GM12878 (cell line): ENCODE data around the gene GFAP. TPM values are rescaled to one million over a fixed set of nuclear protein-coding genes. Genes with fewer than 3 reads are reported as not detected.

Source experiments
- ATF3 ChIP-seq: IDR thresholded peaks from 2 replicates; pipeline ENCODE4 v1.6.1; 2011; ENCODE audit warnings: low read depth, mild to moderate bottlenecking, low read length, moderate library complexity, borderline replicate concordance; ENCODE audit errors: extremely low read depth
- BCL11A ChIP-seq: IDR thresholded peaks from 2 replicates; pipeline ENCODE4 v1.6.1; 2011; ENCODE audit warnings: low read depth, low read length
- BMI1 ChIP-seq: fragments of 450-650 bp; IDR thresholded peaks from 2 replicates; pipeline ENCODE4 v1.6.1; 2016; ENCODE audit warnings: mild to moderate bottlenecking, moderate library complexity, borderline replicate concordance
- CHD2 ChIP-seq: IDR thresholded peaks from 2 replicates; pipeline ENCODE4 v1.6.1; 2011; ENCODE audit warnings: low read depth, low read length, improper control_type of control experiment, borderline replicate concordance
- EP300 ChIP-seq, 2 experiments: fragments of 150-350 bp in 1 of 2; IDR thresholded peaks; 2 replicates each; pipeline ENCODE4 v1.6.1; 2011 to 2012; ENCODE audit warnings: low read depth in 2 of 2, low read length in 2 of 2, borderline replicate concordance in 1 of 2, improper control_type of control experiment in 1 of 2, inconsistent platforms in 1 of 2; ENCODE audit not compliant: control insufficient read depth in 1 of 2
- ESRRA ChIP-seq: IDR thresholded peaks from 2 replicates; pipeline ENCODE4 v1.6.1; 2012; ENCODE audit warnings: mild to moderate bottlenecking, low read length, improper control_type of control experiment
- FOXM1 ChIP-seq: IDR thresholded peaks from 2 replicates; pipeline ENCODE4 v1.6.1; 2012; ENCODE audit warnings: low read depth, mild to moderate bottlenecking, inconsistent platforms, low read length, moderate library complexity
- HDAC6 ChIP-seq: fragments of 200-600 bp; sonication (generic); IDR thresholded peaks from one replicate; pipeline ENCODE4 v1.8.0; 2017; ENCODE audit warnings: antibody characterized with exemption; ENCODE audit not compliant: unreplicated experiment
- IKZF2 ChIP-seq, 2 experiments: fragments of 450-650 bp; IDR thresholded peaks; 2 replicates each; pipeline ENCODE4 v1.6.1; 2017; ENCODE audit warnings: mild to moderate bottlenecking in 2 of 2, moderate library complexity in 2 of 2
- NKRF ChIP-seq: fragments of 450-650 bp; conservative IDR thresholded peaks from 2 replicates; pipeline ENCODE4 v1.6.1; 2017; ENCODE audit warnings: mild to moderate bottlenecking, moderate library complexity
- NR2C1 ChIP-seq: fragments of 450-650 bp; IDR thresholded peaks from 2 replicates; pipeline ENCODE4 v1.6.1; 2017; ENCODE audit warnings: antibody characterized with exemption, mild to moderate bottlenecking, moderate library complexity
- RAD51 ChIP-seq: fragments of 450-650 bp; IDR thresholded peaks from 2 replicates; pipeline ENCODE4 v1.6.1; 2016; ENCODE audit warnings: moderate library complexity, mild to moderate bottlenecking, inconsistent platforms
- RBBP5 ChIP-seq: fragments of 200-600 bp; sonication (generic); conservative IDR thresholded peaks from 2 replicates; pipeline ENCODE4 v1.6.1; 2016
- RELA ChIP-seq: fragments of 450-650 bp; IDR thresholded peaks from 2 replicates; pipeline ENCODE4 v1.8.0; 2014; ENCODE audit warnings: borderline replicate concordance; ENCODE audit not compliant: partially characterized antibody
- RFX5 ChIP-seq: IDR thresholded peaks from 2 replicates; pipeline ENCODE4 v1.6.1; 2011; ENCODE audit warnings: low read depth, low read length, improper control_type of control experiment
- SIX5 ChIP-seq: IDR thresholded peaks from 2 replicates; pipeline ENCODE4 v1.6.1; 2011; ENCODE audit warnings: mild to moderate bottlenecking, low read depth, low read length, moderate library complexity; ENCODE audit not compliant: severe bottlenecking
- SP1 ChIP-seq: IDR thresholded peaks from one replicate; pipeline ENCODE4 v1.6.1; 2011; ENCODE audit warnings: low read depth, low read length
- SUZ12 ChIP-seq: fragments of 200-600 bp; sonication (generic); IDR thresholded peaks from one replicate; pipeline ENCODE4 v1.6.1; 2018; ENCODE audit warnings: antibody characterized with exemption, mild to moderate bottlenecking; ENCODE audit not compliant: unreplicated experiment
- TCF3 ChIP-seq: IDR thresholded peaks from 2 replicates; pipeline ENCODE4 v1.6.1; 2012; ENCODE audit warnings: low read depth, mild to moderate bottlenecking, low read length, borderline replicate concordance; ENCODE audit not compliant: insufficient read depth
- YBX1 ChIP-seq: fragments of 450-650 bp; IDR thresholded peaks from 2 replicates; pipeline ENCODE4 v1.6.1; 2016; ENCODE audit warnings: antibody characterized with exemption
- ZNF217 ChIP-seq: fragments of 450-650 bp; IDR thresholded peaks from 2 replicates; pipeline ENCODE4 v1.6.1; 2017; ENCODE audit warnings: antibody characterized with exemption, mild to moderate bottlenecking
- polyA plus RNA-seq, 11 experiments: library from polyadenylated mRNA; depleted of rRNA in 4 of 11; unstranded in 6 of 11; stranded (reverse) in 5 of 11; fragments of >200 nt; fragmentation: Nextera tagmentation in 4 of 11; fragmentation: Illumina TruSeq in 1 of 11; extraction: Ambion mirVana in 4 of 11; extraction: Trizol in 1 of 11; gene quantifications; 1 replicate in 1 of 11; 2 replicates in 10 of 11; pipeline versions ENCODE4 v1.2.1 to v1.2.3, GENCODE V29; 2011 to 2016; ENCODE audit warnings: inconsistent platforms in 2 of 11, missing spikeins in 2 of 11, low read depth in 1 of 11
- total RNA-seq, 4 experiments: library from RNA; depleted of rRNA in 3 of 4; stranded (reverse); fragments of >200 nt in 3 of 4; fragmentation: Illumina TruSeq in 1 of 4; extraction: Trizol in 1 of 4; gene quantifications; 2 replicates each; pipeline versions ENCODE4 v1.2.1 to v1.2.3, GENCODE V29; 2013 to 2021
- TF ChIP-seq, protein P1 (sequence below): fragments of 450-650 bp; formaldehyde crosslinking; IDR thresholded peaks from 2 replicates; pipeline ENCODE4 v1.5.0; 2022; ENCODE audit warnings: mild to moderate bottlenecking, missing genetic modification characterization
- TF ChIP-seq, protein P2 (sequence below): IDR thresholded peaks from 2 replicates; pipeline ENCODE4 v1.6.1; 2012; ENCODE audit warnings: low read depth, low read length, improper control_type of control experiment
- TF ChIP-seq, protein P3 (sequence below): IDR thresholded peaks from 2 replicates; pipeline ENCODE4 v1.6.1; 2011; ENCODE audit warnings: borderline replicate concordance, low read depth, mild to moderate bottlenecking, moderate library complexity, mixed read lengths, low read length; ENCODE audit not compliant: insufficient read depth; ENCODE audit errors: extremely low read length

GFAP gene
- total and polyA plus RNA-seq, 10 of the 15 experiments (the other 5 are each of a cell fraction or from before 2014, with no cell fraction given) = 0.04 to 0.25 TPM; not detected in 8

DNA sequence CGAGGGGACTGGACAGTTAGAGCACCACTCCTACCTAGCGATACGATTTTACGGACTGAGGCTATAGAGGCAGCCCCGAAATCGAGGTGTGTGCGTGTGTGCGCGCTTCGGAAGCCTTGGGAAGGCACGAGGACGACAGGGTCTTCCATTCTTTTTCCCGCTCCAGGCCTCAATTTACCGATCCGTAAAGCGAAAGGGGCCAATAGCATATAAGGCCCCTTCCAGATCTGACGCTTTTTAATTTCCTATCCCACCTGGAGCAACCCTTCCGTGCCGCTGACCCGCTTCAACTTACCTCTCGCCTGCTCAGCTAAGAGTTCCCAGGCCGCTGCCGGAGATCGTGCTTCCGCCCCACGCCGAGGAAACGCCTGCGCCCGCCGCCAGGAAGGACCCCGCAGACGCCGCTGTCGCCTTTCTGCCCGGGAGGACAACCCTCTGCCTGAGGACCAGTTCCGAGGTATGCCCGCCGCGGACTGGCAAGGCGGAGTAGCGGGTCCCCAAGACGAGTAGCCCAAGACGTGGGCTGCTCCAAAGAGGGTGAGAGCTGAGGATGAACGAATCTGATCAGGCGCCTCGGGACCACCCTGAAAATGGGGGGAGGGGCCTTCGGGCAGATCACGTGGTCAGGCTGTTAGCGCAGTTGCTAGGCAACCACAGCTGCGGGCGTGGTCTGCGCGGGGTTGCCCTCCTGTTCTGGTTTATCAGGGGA lies 16.1 kb downstream of the GFAP start, which contains the start of gene EFTUD2 (continued):
- peak; percentile 100 for TF ChIP-seq BMI1
- peak in 1 of 2 experiments; percentile 20; a peak in 1 of 4 replicates for TF ChIP-seq EP300 (IDR thresholded peaks at IDR 0.05; ENCODE audit: borderline replicate concordance in 1 of 2, control insufficient read depth in 1 of 2, low read depth in 2 of 2, low read length in 2 of 2)
- no peak for TF ChIP-seq BCL11A
- peak; percentile 94 for TF ChIP-seq RELA
- TF ChIP-seq RFX5 = peak; percentile 13; the same call in 1 of the 2 replicates
- TF ChIP-seq SP1 = peak; percentile 12
- TF ChIP-seq, protein P1, sequence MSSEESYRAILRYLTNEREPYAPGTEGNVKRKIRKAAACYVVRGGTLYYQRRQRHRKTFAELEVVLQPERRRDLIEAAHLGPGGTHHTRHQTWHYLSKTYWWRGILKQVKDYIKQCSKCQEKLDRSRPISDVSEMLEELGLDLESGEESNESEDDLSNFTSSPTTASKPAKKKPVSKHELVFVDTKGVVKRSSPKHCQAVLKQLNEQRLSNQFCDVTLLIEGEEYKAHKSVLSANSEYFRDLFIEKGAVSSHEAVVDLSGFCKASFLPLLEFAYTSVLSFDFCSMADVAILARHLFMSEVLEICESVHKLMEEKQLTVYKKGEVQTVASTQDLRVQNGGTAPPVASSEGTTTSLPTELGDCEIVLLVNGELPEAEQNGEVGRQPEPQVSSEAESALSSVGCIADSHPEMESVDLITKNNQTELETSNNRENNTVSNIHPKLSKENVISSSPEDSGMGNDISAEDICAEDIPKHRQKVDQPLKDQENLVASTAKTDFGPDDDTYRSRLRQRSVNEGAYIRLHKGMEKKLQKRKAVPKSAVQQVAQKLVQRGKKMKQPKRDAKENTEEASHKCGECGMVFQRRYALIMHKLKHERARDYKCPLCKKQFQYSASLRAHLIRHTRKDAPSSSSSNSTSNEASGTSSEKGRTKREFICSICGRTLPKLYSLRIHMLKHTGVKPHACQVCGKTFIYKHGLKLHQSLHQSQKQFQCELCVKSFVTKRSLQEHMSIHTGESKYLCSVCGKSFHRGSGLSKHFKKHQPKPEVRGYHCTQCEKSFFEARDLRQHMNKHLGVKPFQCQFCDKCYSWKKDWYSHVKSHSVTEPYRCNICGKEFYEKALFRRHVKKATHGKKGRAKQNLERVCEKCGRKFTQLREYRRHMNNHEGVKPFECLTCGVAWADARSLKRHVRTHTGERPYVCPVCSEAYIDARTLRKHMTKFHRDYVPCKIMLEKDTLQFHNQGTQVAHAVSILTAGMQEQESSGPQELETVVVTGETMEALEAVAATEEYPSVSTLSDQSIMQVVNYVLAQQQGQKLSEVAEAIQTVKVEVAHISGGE (CRISPR knock-in tag) = peak; percentile 67
- TF ChIP-seq ESRRA = peak; percentile 71; the same call in 1 of the 2 replicates
- peak; percentile 8 to 47; a peak in 1 of 4 replicates for TF ChIP-seq IKZF2 (IDR thresholded peaks at IDR 0.05)
- TF ChIP-seq, protein P2, sequence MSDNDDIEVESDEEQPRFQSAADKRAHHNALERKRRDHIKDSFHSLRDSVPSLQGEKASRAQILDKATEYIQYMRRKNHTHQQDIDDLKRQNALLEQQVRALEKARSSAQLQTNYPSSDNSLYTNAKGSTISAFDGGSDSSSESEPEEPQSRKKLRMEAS = peak; percentile 92
- peak; percentile 81; the same call in 1 of the 2 replicates for TF ChIP-seq NKRF
- peak; percentile 87 for TF ChIP-seq ATF3
- no peak for TF ChIP-seq ZNF217
- peak; percentile 79 for TF ChIP-seq CHD2
- peak; percentile 99 for TF ChIP-seq RAD51
- no peak for TF ChIP-seq YBX1
- TF ChIP-seq, protein P3, sequence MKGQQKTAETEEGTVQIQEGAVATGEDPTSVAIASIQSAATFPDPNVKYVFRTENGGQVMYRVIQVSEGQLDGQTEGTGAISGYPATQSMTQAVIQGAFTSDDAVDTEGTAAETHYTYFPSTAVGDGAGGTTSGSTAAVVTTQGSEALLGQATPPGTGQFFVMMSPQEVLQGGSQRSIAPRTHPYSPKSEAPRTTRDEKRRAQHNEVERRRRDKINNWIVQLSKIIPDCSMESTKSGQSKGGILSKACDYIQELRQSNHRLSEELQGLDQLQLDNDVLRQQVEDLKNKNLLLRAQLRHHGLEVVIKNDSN = peak; percentile 96
- peak; percentile 71 for TF ChIP-seq SIX5
- TF ChIP-seq RBBP5 = 0 out of 2 replicates have a peak, but pooled peaks have one; percentile 39
- TF ChIP-seq HDAC6 = no peak
- TF ChIP-seq NR2C1 = peak; percentile 72
- no peak for TF ChIP-seq TCF3
- no peak for TF ChIP-seq FOXM1
- no peak for TF ChIP-seq SUZ12
